GM12864 (cell line): ENCODE data around the gene HOXA4.

Experiments used
- DNase-seq: peaks from one replicate; pipeline ENCODE4 v3.0.0-alpha.2; 2011; ENCODE audit warnings: low read depth
- H3K4me3 ChIP-seq: 2 replicates; pipeline ENCODE4 v1.5.1; 2011; ENCODE audit warnings: mild to moderate bottlenecking, low read depth, low read length, control low read depth
- CTCF ChIP-seq: IDR thresholded peaks from 2 replicates; pipeline ENCODE4 v1.5.1; 2011; ENCODE audit warnings: low read depth, mild to moderate bottlenecking, moderate library complexity, low read length, control low read depth, inconsistent platforms; ENCODE audit errors: missing control alignments

The HOXA4 gene

DNA sequence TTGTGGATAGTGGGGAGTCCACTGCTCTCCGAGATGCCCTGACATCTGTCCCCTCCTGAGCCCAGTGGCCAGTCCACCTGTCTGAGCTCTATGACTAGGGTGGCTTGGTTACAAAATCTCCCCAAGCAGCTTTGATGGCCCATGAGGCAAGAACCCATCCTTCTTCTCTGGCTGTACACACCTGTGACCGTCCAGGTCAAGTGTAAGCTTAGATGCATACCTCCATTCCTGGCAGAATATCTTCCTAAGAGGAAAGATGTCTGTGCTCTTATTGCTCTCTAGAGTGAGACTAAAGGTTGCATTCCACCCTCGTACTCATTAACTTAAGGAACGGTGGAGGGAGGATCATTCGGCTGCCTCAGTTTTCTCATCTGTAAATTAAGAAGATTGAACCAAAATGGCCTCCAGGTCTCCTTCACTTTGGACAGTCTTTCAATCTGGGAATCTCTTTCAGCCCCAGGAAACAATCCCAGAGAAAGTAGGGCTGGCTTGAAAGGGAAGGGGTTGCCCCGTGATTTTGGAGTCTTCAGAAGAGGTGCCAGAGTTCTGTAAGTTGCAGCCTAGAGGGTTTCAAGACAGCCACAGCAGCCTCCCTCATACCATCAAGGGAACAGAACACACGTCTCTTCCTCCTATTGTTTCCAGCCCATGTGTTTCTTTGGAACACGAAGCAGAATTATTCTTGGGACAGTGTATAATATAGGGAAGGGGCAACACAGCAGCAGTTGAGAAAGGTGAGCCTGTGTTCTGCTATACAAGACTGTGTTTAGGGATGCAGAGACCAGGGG lies 5.5 kb downstream of the HOXA4 start:
- no peak for DNase-seq
- no peak for TF ChIP-seq CTCF
- H3K4me3 ChIP-seq: no peak overlapping the region

DNA sequence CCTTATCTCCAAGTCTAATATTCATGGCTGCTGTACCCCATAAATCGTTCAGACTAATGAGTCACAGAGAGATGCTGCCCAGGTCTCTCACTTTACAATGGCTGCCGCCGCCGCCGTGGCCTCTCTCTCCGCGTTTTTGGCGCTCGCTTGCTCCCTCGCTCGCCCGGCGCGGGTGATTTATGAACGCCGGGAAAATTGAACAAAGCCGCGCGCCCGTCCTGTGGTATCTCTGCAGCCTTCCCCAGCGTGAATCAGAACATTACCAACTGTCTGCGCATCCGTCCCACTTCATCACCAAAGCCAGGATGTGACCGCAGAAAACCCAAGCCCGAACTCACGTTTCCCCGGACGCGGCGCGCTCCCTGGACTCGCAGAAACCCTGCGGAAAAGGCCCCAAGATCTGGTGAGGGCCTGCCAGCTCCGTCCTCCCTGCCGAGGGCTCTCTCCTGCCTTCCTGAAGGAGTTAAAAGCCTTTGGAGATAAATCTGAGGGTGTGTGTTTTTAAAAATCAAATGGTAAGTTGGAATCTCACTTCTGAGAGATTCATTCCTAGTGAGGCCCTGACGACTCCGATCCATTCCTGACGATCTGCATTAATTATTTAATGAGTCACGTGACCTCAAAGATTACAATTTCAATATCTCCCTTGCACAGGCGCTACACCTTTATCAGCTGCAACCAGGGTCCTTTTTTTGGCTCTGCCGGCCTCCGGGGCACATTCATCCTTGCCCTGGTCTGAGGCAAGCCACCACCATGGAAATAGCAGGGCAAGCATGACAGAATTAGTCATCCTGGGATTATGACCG lies 6.3 kb downstream of the HOXA4 start:
- no peak for TF ChIP-seq CTCF
- DNase-seq: no peak
- no peak overlapping the region for H3K4me3 ChIP-seq

GRCh38 chr7:27123477-27124053 lies 7.0 kb downstream of the HOXA4 start:
- no peak overlapping the region for H3K4me3 ChIP-seq
- no peak for DNase-seq
- no peak for TF ChIP-seq CTCF

DNA sequence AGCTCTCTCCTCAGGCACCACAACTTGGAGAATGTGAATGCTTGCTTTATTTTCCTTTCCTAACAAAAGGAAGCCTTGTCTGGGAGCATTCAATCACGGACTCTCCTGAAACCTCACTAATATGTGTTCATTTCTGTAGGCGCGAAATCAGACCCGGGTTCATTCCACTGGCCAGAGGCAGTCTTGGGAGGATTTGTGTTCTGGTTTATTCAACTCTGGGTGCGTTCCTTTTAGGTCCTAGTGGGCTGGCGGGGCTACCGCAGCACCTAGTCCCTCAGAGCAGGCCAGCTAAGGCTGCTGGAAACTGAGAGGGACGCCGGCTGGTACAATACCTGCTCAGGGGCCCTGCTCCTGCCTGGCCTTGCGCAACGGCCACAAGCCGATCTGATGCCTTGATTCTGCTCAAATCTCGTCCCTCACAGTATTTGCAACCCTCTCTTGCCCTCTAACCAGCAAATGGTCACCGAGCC lies 7.5 kb downstream of the HOXA4 start:
- H3K4me3 ChIP-seq: no peak overlapping the region
- TF ChIP-seq CTCF: no peak
- no peak for DNase-seq

GRCh38 chr7:27122077-27122910 lies 8.3 kb downstream of the HOXA4 start:
- no peak overlapping the region for H3K4me3 ChIP-seq
- no peak for TF ChIP-seq CTCF
- no peak for DNase-seq

GRCh38 chr7:27121684-27122076 lies 8.9 kb downstream of the HOXA4 start:
- no peak overlapping the region for H3K4me3 ChIP-seq
- TF ChIP-seq CTCF: no peak
- no peak for DNase-seq
